KMS-11 (cell line): Measurements from ENCODE around the gene EMC1.
"Not testable (repeated sequence)": the region's sequence is repeated elsewhere in the genome, so short reads cannot be mapped to it uniquely, and the experiment has no call there.

ENCODE experiments used
- H2AFZ ChIP-seq: fragments of 200-600 bp; sonication (generic); 2 replicates; pipeline ENCODE4 v1.6.1; 2016; ENCODE audit warnings: antibody characterized with exemption, mixed run types, low read depth
- H3K27ac ChIP-seq: fragments of 200-600 bp; sonication (generic); 2 replicates; pipeline ENCODE4 v1.6.1; 2016; ENCODE audit warnings: mild to moderate bottlenecking, mixed run types
- H3K27me3 ChIP-seq: fragments of 200-600 bp; sonication (generic); 2 replicates; pipeline ENCODE4 v1.6.1; 2017; ENCODE audit warnings: mild to moderate bottlenecking, low read depth, mixed run types, moderate library complexity; ENCODE audit not compliant: insufficient read depth
- H3K36me3 ChIP-seq: fragments of 200-600 bp; sonication (generic); 2 replicates; pipeline ENCODE4 v1.6.1; 2017; ENCODE audit warnings: mild to moderate bottlenecking, mixed run types; ENCODE audit not compliant: insufficient read depth
- H3K4me1 ChIP-seq: fragments of 200-600 bp; sonication (generic); 2 replicates; pipeline ENCODE4 v1.6.1; 2016; ENCODE audit warnings: mild to moderate bottlenecking, low read depth, mixed run types; ENCODE audit not compliant: poor library complexity, severe bottlenecking
- H3K4me2 ChIP-seq: fragments of 200-600 bp; sonication (generic); 2 replicates; pipeline ENCODE4 v1.7.0; 2016; ENCODE audit warnings: mild to moderate bottlenecking, mixed run types
- H3K4me3 ChIP-seq: fragments of 200-600 bp; sonication (generic); IDR thresholded peaks from 2 replicates; pipeline ENCODE4 v1.6.1; 2017; ENCODE audit warnings: low read depth, low read length, mixed read lengths; ENCODE audit not compliant: insufficient read depth
- H3K79me2 ChIP-seq: fragments of 200-600 bp; sonication (generic); 2 replicates; pipeline ENCODE4 v1.6.1; 2016; ENCODE audit warnings: low read depth, mixed run types; ENCODE audit not compliant: insufficient read depth
- H3K9ac ChIP-seq: fragments of 200-600 bp; sonication (generic); 2 replicates; pipeline ENCODE4 v1.6.1; 2016; ENCODE audit warnings: mild to moderate bottlenecking, mixed run types
- H4K20me1 ChIP-seq: fragments of 200-600 bp; sonication (generic); 2 replicates; pipeline ENCODE4 v1.6.1; 2016; ENCODE audit warnings: mild to moderate bottlenecking, mixed run types; ENCODE audit not compliant: insufficient read depth
- CTCF ChIP-seq: fragments of 200-600 bp; sonication (generic); conservative IDR thresholded peaks from 2 replicates; pipeline ENCODE4 v1.6.1; 2017; ENCODE audit warnings: low read depth, mild to moderate bottlenecking, antibody characterized with exemption, low read length, moderate library complexity, mixed read lengths

Gene EMC1

DNA sequence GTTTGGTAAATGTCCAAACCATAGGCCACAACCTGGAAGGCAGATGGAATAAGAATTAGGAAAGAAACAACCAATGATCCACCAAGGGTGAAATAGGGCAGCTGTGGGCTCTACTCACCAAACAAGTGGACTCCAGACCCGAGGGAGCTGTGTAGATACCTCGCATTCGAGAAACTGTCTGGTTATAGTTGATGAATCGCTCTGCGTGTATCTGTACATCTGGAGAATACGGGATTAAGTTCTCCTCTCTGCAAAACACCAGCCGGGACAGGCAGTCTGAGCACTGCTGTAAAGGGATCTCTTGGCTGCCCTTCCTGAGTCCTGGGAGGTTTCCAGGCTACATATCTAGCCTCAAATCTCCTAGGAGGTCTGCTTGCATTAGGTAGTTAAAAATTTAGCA, 31.9 kb downstream of the EMC1 start:
- no peak overlapping the region for H3K27ac ChIP-seq
- H3K4me1 ChIP-seq = peaks cover 17% of the 10 kb centered on the region
- no peaks in the 10 kb centered on the region for H4K20me1 ChIP-seq
- H3K4me3 ChIP-seq = no peak overlapping the region
- peaks cover 10% of the 10 kb centered on the region; the same call in 1 of the 2 replicates for H3K79me2 ChIP-seq
- peaks cover 11% of the 10 kb centered on the region; the same call in 1 of the 2 replicates for H3K36me3 ChIP-seq
- H2AFZ ChIP-seq = no peak overlapping the region
- no peak overlapping the region for H3K9ac ChIP-seq
- TF ChIP-seq CTCF = no peak
- no peak overlapping the region for H3K4me2 ChIP-seq
- H3K27me3 ChIP-seq = no peaks in the 10 kb centered on the region

- Histone ChIP-seq H3K4me1 (peaks cover 32% of the 10 kb centered on the region), H3K36me3 (peaks cover 11% of the 10 kb centered on the region; the same call in 1 of the 2 replicates), H3K79me2 (peaks cover 38% of the 10 kb centered on the region)
- H3K27ac ChIP-seq, H3K27me3 ChIP-seq, H3K4me3 ChIP-seq, H3K9ac ChIP-seq, H2AFZ ChIP-seq, H3K4me2 ChIP-seq, H4K20me1 ChIP-seq: not testable (repeated sequence)
Measured at GRCh38 chr1:19216585-19216984, 34.7 kb downstream of the EMC1 start.

DNA sequence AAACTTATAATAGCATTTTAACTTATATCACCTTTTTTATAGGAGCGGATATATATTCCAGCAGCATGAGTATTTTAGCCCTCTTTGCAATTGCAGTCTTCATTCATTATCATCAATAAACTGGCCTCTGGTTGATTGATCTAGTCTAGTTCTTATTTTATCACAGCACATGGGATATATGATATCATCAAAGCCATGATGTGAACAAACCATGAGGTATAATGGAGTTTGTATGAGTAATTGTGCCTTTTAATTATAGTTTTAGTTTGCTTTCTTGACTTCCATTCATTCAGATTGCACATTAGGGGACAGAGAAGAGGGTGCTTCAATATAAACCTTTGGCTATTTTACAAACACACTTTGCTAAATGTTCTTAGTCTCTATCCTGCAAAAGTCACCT, 37.7 kb downstream of the EMC1 start:
- H3K27me3 ChIP-seq = no peaks in the 10 kb centered on the region
- peaks cover 32% of the 10 kb centered on the region for H3K4me1 ChIP-seq
- no peak for TF ChIP-seq CTCF
- H3K4me2 ChIP-seq = no peak overlapping the region
- no peak overlapping the region for H3K27ac ChIP-seq
- H3K9ac ChIP-seq = no peak overlapping the region
- H4K20me1 ChIP-seq = no peaks in the 10 kb centered on the region
- no peak overlapping the region for H2AFZ ChIP-seq
- H3K36me3 ChIP-seq = 0 out of 2 replicates have a peak, but pooled peaks cover 5% of the 10 kb centered on the region
- peaks cover 64% of the 10 kb centered on the region for H3K79me2 ChIP-seq
- no peak overlapping the region for H3K4me3 ChIP-seq

GRCh38 chr1:19212167-19212566, 39.2 kb downstream of the EMC1 start:
- Histone ChIP-seq H4K20me1 (0 out of 2 replicates have a peak, but pooled peaks cover 5% of the 10 kb centered on the region), H3K27me3 (no peaks in the 10 kb centered on the region), H3K79me2 (peaks cover 79% of the 10 kb centered on the region), H2AFZ (no peak overlapping the region), H3K4me3 (no peak overlapping the region), H3K4me1 (peaks cover 45% of the 10 kb centered on the region), H3K4me2 (peak overlapping the region; percentile 99), H3K9ac (no peak overlapping the region), H3K36me3 (no peaks in the 10 kb centered on the region), H3K27ac (no peak overlapping the region)
- TF ChIP-seq CTCF = no peak

GRCh38 chr1:19210772-19211549, 40.4 kb downstream of the EMC1 start:
- Histone ChIP-seq H3K79me2 (peaks cover 91% of the 10 kb centered on the region), H3K9ac (peak overlapping the region; percentile 86), H3K4me3 (peak overlapping the region; percentile 93), H3K27me3 (no peaks in the 10 kb centered on the region), H3K4me2 (peak overlapping the region; percentile 99), H3K27ac (peak overlapping the region; percentile 88), H3K36me3 (no peaks in the 10 kb centered on the region), H2AFZ (peak overlapping the region; percentile 70), H4K20me1 (peaks cover 11% of the 10 kb centered on the region), H3K4me1 (peaks cover 56% of the 10 kb centered on the region)
- TF ChIP-seq CTCF = no peak
